Putamen (tissue), 1 donor: ENCODE data around the gene ATG7.
"Not testable (repeated sequence)": the region's sequence is repeated elsewhere in the genome, so short reads cannot be mapped to it uniquely, and the experiment has no call there.

ENCODE experiments used
- DNase-seq: peaks from one replicate; pipeline ENCODE4 v3.0.0-alpha.2; 2016; ENCODE audit warnings: low spot score

ATG7 gene

GRCh38 chr3:11431319-11431718 is 159.1 kb downstream of the ATG7 start:
- no peak for DNase-seq

DNA sequence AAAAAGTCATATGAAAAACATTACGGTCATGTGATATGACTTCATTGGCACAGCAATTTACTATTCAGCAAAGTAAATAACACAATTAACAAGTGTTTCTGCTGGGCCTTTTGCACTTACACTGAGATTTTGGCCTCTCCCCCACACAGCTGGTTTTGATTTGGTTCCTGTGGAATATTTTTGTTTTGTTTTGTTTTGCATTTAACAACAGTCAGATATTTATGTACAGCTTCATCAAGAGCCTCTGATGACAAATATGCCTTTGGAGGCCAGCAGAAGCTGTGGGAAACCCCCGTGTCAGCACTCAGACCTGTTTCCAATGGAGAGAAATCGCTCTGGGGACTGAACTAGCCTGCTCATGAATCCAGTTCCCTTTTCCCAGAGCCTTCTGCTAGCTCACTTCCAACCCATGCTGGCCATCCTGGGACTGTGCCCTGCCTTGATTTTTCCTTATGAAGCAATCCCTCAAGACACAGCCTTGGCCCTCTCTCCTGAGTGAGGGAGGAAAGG is 161.9 kb downstream of the ATG7 start:
- DNase-seq: peak; percentile 73

DNA sequence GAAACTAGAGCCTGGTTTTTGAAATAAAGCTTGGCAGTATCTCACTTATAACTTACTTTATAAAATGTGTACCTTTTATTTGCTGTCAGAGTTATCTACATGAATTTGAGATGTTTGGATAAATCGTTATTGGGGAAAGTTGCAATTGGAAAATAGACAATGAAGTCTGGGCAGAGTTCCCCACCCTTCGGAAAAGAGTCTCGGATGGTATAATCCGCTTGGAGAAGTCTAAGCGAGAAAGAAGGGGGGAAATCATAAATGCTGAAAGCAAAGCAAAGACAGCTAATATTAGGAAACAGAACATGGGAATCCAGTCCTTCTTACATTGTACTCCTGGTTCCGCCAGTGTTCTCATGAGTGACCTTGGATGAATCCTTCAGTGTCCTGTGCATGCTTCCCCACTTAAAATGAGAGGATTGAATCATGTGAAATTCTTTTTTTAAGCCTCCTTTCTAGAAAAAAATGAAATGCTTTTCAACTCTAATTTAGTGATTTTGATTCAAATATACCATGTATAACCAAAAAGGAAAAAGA is 162.4 kb downstream of the ATG7 start:
- DNase-seq: no peak

DNA sequence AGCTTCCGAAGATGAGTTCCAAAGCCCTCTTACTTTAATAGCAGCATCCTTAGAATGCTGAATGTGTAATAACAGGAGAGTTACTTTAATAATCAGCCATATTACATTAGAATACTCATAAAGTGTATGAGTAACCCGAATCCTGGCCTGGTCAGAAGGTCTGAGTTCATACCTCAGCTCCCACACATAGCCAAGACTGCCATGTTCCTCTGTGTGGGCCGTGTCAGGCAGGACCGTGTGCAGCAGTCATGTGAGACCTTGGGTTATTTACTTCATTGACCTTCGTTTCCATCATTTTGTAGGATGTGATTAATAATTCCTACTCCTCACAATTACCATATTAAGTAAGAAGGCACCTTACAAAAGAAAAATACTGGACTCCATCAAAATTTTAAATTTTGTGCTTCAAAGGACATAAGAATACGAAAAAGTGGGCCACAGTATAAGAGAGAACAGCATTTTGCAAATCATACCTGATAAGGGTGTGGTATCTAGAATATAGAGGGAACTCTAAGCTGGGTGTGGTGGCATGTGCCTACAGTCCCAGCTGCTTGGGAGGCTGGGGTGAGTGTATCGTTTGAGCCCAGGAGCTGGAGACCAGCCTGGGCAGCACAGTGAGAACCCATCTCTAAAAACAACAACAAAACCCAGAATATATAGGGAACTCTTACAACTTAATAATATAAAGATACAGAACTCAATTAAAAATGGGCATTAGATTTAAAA is 163.4 kb downstream of the ATG7 start:
- DNase-seq: no peak

DNA sequence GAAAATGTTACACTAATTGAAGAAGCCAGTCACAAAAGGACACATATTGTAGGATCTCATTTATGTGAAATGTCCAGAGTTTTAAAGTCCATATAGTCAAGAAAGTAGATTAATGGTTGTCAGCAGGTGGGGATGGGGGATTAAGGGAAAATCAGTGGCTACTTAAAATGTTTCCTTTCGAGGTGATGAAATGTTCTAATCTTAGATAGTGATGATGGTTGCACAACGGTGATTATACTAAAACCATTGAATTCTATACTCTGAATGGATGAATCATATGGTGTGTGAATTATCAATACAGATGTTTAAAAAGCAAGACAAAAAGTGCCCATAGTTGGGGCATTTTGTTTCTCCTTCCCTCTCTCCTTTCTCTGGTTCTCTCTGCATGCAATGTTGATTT is 164.6 kb downstream of the ATG7 start:
- no peak for DNase-seq

DNA sequence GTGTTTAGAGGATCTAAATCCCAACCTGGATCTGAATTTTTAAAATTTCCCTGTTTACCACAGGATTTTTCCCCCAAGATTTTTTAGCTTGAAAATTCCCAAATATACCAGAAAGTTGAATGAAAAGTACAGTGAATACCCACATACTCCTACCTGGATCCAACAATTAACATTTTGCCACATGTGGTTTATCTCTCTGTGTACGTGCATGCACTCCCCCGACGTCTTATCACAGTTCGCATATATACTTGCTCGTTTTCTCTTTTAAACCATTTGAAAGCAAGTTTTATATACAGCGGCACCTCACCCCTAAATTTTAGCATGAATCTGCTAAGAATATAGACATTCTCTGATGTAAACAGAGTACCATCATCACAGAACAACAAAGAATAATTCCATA is 165.3 kb downstream of the ATG7 start:
- DNase-seq: no peak

DNA sequence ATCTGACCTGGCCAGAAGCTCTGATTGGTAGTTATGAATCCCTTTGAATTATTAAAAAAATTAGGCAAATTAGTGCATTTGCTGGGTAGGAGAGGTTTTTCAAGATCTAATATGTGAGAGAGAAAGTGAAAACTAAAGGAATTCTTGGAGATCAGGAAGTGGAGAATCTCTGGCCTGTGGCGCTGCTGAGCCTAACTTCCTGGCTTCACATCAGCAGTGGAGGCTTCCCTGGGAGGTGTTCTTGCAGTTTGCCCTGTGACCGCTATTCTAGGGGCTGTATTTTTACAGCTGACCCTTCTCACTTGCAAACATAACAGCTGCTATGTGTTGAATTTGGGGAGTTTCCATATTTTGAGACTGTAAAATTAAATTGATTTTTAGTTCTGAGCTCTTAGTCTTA is 166.4 kb downstream of the ATG7 start:
- DNase-seq: no peak

- DNase-seq: not testable (repeated sequence)
Observed at GRCh38 chr3:11441346-11441745, 169.1 kb downstream of the ATG7 start.

GRCh38 chr3:11444404-11444803 is 172.2 kb downstream of the ATG7 start:
- no peak for DNase-seq

GRCh38 chr3:11445193-11445592 is 173.0 kb downstream of the ATG7 start:
- DNase-seq: not testable (repeated sequence)

- no peak for DNase-seq
Observed at GRCh38 chr3:11445883-11446282, 173.7 kb downstream of the ATG7 start.

GRCh38 chr3:11447584-11448200 is 175.5 kb downstream of the ATG7 start:
- no peak for DNase-seq

GRCh38 chr3:11450015-11450414 is 177.8 kb downstream of the ATG7 start:
- no peak for DNase-seq

DNA sequence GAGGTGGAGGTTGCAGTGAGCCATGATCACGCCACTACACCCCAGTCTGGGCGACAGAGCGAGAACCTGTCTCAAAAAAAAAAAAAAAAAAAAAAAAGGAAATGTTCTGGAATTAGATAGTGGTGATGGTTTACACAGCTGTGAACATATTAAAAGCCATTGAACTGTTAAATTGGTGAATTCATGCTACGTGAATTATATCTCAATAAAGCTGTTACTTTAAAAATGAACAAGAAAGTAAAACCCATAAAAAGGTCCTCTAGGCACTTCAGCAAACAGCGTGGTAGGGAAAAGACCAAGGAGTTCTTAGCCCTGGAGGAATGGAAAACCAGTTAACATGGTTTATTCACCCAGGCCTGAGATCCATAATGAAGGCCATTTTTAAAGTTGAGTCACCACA is 180.1 kb downstream of the ATG7 start:
- no peak for DNase-seq

DNA sequence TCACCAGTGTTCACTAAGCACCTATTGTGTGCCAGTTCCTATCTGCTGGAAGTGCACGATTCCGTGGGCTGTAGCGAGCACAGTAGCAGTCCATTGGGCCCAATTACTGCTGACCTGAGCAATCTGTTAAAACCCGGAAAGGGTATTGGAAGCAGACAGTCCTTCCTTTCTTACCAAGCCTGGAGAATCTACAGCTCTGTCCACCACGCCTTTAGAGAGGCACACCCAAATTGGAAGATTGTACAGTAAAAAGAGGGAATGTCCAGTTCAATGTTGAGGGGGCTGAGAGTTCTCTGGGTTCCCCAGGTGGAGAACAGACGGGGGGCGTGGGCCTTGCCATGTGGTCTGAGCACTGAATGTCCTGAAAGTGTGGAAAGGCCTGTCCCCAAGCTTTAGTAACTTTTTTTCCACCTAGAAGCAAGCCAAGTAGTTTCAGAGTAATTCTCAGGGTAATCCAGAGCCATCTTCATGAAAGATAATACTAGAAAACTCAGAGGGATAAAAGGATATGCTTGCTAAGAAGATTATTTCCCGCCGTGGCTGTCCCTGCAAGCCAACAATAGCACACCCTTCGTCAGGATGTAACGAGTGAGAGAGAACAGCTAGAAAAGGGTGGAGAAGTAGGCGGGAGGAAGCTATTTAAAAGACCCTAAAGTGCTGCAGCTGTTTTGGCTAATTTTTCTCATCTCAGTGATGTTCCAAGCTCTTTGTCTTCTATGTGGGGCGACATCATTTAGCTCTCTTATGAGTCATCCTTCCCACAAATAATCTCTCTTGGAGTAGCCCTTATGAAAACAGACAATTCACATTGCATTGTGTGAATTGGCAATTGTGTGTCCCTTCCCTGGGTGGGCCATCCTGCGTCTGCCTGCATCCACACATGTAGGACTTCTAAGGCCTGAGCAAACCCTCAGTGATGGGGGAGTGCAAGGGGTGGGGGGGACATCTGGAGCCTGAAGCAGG is 181.0 kb downstream of the ATG7 start:
- DNase-seq: peak; percentile 75

DNA sequence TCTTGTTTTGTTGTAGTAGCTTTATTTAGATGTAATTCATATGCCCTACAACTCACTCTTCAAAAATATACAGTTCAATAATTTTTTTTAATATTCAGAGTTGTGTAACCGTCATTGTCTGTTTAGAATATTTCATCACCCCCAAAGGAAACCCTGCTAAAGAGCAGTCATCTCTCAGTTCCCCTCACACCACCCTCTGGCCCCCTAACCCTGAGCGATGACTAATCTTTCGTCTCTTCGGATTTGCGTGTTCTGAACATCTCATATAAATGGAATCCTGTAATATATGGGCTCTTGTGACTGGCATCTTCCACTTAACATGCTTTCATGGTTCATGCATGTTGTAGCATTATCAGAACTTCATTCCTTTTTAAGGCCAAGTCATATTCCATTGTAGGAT is 183.8 kb downstream of the ATG7 start:
- DNase-seq: no peak

GRCh38 chr3:11457135-11457534 is 184.9 kb downstream of the ATG7 start:
- DNase-seq: no peak

DNA sequence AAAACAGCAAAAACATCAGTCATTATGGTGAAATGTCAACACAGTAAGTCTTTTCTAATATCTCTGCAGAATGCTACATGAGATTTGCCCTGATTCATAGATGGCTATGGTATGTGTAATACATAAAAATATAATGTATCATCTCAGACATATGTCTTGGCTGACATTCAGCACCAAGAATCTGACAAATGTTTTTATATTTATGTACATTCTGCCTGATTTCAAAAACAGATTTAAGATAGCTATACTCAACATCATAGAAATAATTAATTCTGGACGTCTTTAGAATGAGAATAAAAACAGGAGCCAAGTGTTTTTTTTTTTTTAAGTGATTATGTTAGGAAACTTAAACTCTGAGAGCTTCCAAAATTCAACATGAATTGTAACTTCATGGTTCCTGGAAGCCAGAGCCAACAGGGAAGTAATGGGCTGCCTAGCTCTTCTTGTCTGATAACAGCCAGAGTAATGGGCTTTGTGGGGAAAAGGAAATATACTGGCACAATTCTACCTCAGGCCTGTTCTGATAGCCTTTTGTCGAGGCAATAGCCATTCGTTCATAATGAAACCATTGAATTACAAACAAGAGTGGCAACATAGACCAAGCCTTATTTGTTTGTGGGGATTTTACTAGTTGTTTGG is 187.1 kb downstream of the ATG7 start:
- no peak for DNase-seq

- no peak for DNase-seq
Observed at GRCh38 chr3:11461226-11461625, 189.0 kb downstream of the ATG7 start.

DNA sequence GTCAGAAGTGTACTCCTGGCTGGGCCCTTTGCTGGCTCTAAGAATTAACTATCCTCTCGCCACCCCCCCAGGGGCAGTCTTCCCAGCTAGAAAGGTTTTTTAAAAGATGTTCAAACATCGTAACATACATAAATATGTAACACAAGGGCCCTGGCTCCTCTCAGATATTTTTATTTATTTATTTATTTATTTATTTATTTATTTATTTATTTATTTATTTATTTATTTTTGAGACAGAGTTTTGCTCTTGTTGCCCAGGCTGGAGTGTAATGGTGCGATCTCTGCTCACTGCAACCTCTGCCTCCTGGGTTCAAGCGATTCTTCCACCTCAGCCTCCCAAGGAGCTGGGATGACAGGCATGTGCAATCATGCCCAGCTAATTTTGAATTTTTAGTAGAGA is 190.5 kb downstream of the ATG7 start:
- DNase-seq: not testable (repeated sequence)

- no peak for DNase-seq
Observed at GRCh38 chr3:11463591-11463990, 191.4 kb downstream of the ATG7 start.

DNA sequence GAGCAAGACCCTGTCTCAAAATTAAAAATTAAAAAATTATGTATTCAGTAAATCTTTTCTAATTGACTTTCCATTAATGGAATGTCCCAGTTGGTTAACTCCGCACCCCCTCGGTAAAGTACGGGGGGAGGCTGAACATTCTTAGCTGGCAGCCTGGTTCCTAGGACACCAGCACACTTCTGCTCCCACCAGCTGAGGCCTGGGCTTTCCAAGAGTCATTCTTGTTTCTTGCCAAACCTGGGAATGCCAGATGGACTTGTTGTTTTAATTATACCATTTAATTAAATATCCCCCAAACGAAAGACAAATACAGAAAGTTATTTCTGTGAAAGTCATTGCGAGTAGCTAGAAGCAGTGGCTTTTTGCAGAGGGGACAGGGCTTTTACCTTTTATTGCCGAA is 192.2 kb downstream of the ATG7 start:
- no peak for DNase-seq
